K562 (cell line): Measurements from ENCODE around the gene ATP5PO. TPM values are rescaled to one million over a fixed set of nuclear protein-coding genes. Genes with fewer than 3 reads are reported as not detected.
A peak's percentile ranks its signal among the peaks of the same experiment; 100 is the strongest.

Source experiments
- ARID1B ChIP-seq: fragments of 450-650 bp; IDR thresholded peaks from 2 replicates; pipeline ENCODE4 v1.6.1; 2016; ENCODE audit warnings: antibody characterized with exemption, mild to moderate bottlenecking, inconsistent platforms
- ARID3B ChIP-seq: fragments of 250-450 bp; sonication (Bioruptor Pico); IDR thresholded peaks from 2 replicates; pipeline ENCODE4 v1.4.0; 2020; ENCODE audit warnings: borderline replicate concordance
- COPS2 ChIP-seq: fragments of 450-650 bp; conservative IDR thresholded peaks from 2 replicates; pipeline ENCODE4 v1.6.1; 2016; ENCODE audit warnings: mild to moderate bottlenecking, moderate library complexity
- CREM ChIP-seq: IDR thresholded peaks from 2 replicates; pipeline ENCODE4 v1.6.1; 2014; ENCODE audit warnings: antibody characterized with exemption, low read depth
- CTBP1 ChIP-seq: fragments of 450-650 bp; IDR thresholded peaks from 2 replicates; pipeline ENCODE4 v1.6.1; 2016; ENCODE audit warnings: borderline replicate concordance
- DACH1 ChIP-seq: fragments of 450-650 bp; IDR thresholded peaks from 2 replicates; pipeline ENCODE4 v1.6.1; 2018; ENCODE audit not compliant: partially characterized antibody
- ELF1 ChIP-seq: fragments of 200-800 bp; sonication (Bioruptor generic); IDR thresholded peaks from 2 replicates; pipeline ENCODE4 v1.6.1; 2016; ENCODE audit warnings: missing genetic modification characterization, missing compliant biosample characterization
- ERF ChIP-seq: fragments of 450-650 bp; formaldehyde crosslinking; IDR thresholded peaks from 2 replicates; pipeline ENCODE4 v1.4.0; 2020; ENCODE audit warnings: mild to moderate bottlenecking, mixed read lengths
- HCFC1 ChIP-seq: IDR thresholded peaks from 2 replicates; pipeline ENCODE4 v1.6.1; 2012; ENCODE audit warnings: low read depth, low read length, improper control_type of control experiment
- PHF8 ChIP-seq: fragments of 200-600 bp; sonication (generic); IDR thresholded peaks from 2 replicates; pipeline ENCODE4 v1.6.1; 2012; ENCODE audit warnings: mixed run types, mild to moderate bottlenecking, inconsistent platforms, low read length, moderate library complexity, borderline replicate concordance
- POLR3A ChIP-seq: IDR thresholded peaks from 2 replicates; pipeline ENCODE4 v1.6.1; 2011; ENCODE audit warnings: borderline replicate concordance, mild to moderate bottlenecking, moderate library complexity; ENCODE audit not compliant: insufficient read length, insufficient read depth; ENCODE audit errors: extremely low read depth
- RBBP5 ChIP-seq: fragments of 200-600 bp; sonication (generic); IDR thresholded peaks from 2 replicates; pipeline ENCODE4 v1.6.1; 2012; ENCODE audit warnings: borderline replicate concordance, mild to moderate bottlenecking, low read length, control low read depth, inconsistent platforms; ENCODE audit not compliant: insufficient read depth, poor library complexity, severe bottlenecking
- RBM34 ChIP-seq: fragments of 200-400 bp; formaldehyde crosslinking; IDR thresholded peaks from 2 replicates; pipeline ENCODE4 v1.6.1; 2018; ENCODE audit warnings: low read length, borderline replicate concordance; ENCODE audit not compliant: insufficient read depth
- TBP ChIP-seq: optimal IDR thresholded peaks from 2 replicates; pipeline ENCODE3; 2011; ENCODE audit warnings: low read depth, low read length, improper control_type of control experiment
- ZNF316 ChIP-seq: fragments of 450-650 bp; IDR thresholded peaks from 2 replicates; pipeline ENCODE4 v1.6.1; 2016
- polyA plus RNA-seq, 8 experiments: library from polyadenylated mRNA; depleted of rRNA in 4 of 8; stranded (reverse) in 5 of 8; unstranded in 3 of 8; fragments of >200 nt; fragmentation: Nextera tagmentation in 2 of 8; fragmentation: Illumina TruSeq in 1 of 8; extraction: Ambion mirVana in 2 of 8; extraction: Trizol in 1 of 8; gene quantifications; 2 replicates each; pipeline versions ENCODE4 v1.2.1 to v1.2.3, GENCODE V29; 2011 to 2014; ENCODE audit warnings: inconsistent platforms in 1 of 8, missing spikeins in 1 of 8
- total RNA-seq, 7 experiments: library from RNA; depleted of rRNA in 6 of 7; stranded (reverse); fragments of >200 nt in 6 of 7; fragmentation: Illumina TruSeq in 2 of 7; extraction: Trizol in 2 of 7; gene quantifications; 2 replicates each; pipeline versions ENCODE4 v1.2.1 to v1.2.3, GENCODE V29; 2011 to 2021; ENCODE audit warnings: low replicate concordance in 1 of 7
- TF ChIP-seq, protein P1 (sequence below), 2 experiments: fragments of 450-650 bp; formaldehyde crosslinking in 1 of 2; IDR thresholded peaks; 2 replicates each; pipeline versions ENCODE4 v1.4.0 to v1.6.1; 2014 to 2020; ENCODE audit warnings: mild to moderate bottlenecking in 2 of 2, borderline replicate concordance in 1 of 2, low read depth in 1 of 2
- TF ChIP-seq, protein P2 (sequence below): fragments of 450-650 bp; formaldehyde crosslinking; IDR thresholded peaks from 2 replicates; pipeline ENCODE4 v1.4.0; 2020; ENCODE audit warnings: mild to moderate bottlenecking, moderate library complexity

ATP5PO gene
- total and polyA plus RNA-seq, 9 of the 15 experiments (the other 6 are each of a cell fraction or from before 2014, with no cell fraction given) = 367 to 2,722 (median 808) TPM

DNA sequence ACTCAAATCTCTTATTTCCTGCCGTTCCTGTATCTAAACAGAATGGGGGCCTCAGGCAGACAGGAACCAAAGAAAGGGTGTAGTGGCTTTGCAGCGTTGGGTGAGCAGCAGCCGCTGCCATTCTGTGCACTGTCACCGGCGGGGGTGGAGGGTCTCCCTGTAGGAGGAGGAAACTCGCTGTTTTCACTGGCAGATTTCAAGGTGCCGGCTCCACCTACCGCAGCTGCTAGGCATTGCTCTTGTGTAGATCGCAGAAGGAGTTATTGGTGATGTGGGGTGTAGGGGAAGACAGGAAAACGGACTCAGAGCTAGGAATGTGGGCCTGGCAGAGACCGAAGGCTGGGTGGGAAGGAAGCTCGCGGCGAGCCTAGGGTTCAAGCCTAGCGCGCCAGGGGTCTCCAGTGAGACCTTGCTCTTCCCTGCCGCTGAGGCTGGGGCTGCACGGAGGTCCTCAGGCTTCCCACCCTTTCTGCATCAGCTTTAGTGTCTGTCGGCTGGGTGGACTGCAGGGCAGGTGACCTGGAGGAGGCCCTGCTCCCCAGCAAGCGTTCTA is 20.8 kb downstream of the ATP5PO start (continued):
- no peak for TF ChIP-seq ARID3B (CRISPR knock-in tag)
- peak; percentile 49 for TF ChIP-seq ARID1B
- no peak for TF ChIP-seq PHF8
- TF ChIP-seq CREM = peak; percentile 41; the same call in 1 of the 2 replicates
- TF ChIP-seq TBP = peak; percentile 37
- TF ChIP-seq, protein P1, sequence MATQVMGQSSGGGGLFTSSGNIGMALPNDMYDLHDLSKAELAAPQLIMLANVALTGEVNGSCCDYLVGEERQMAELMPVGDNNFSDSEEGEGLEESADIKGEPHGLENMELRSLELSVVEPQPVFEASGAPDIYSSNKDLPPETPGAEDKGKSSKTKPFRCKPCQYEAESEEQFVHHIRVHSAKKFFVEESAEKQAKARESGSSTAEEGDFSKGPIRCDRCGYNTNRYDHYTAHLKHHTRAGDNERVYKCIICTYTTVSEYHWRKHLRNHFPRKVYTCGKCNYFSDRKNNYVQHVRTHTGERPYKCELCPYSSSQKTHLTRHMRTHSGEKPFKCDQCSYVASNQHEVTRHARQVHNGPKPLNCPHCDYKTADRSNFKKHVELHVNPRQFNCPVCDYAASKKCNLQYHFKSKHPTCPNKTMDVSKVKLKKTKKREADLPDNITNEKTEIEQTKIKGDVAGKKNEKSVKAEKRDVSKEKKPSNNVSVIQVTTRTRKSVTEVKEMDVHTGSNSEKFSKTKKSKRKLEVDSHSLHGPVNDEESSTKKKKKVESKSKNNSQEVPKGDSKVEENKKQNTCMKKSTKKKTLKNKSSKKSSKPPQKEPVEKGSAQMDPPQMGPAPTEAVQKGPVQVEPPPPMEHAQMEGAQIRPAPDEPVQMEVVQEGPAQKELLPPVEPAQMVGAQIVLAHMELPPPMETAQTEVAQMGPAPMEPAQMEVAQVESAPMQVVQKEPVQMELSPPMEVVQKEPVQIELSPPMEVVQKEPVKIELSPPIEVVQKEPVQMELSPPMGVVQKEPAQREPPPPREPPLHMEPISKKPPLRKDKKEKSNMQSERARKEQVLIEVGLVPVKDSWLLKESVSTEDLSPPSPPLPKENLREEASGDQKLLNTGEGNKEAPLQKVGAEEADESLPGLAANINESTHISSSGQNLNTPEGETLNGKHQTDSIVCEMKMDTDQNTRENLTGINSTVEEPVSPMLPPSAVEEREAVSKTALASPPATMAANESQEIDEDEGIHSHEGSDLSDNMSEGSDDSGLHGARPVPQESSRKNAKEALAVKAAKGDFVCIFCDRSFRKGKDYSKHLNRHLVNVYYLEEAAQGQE (IDR thresholded peaks at IDR 0.05; ENCODE audit: borderline replicate concordance) = peak; percentile 65; the same call in 1 of the 2 replicates
- TF ChIP-seq, protein P1 (CRISPR knock-in tag; IDR thresholded peaks at IDR 0.05; ENCODE audit: low read depth) = no peak
- no peak; the same call in 1 of the 2 replicates for TF ChIP-seq HCFC1
- TF ChIP-seq CTBP1 = peak; percentile 51; the same call in 1 of the 2 replicates
- TF ChIP-seq, protein P2, sequence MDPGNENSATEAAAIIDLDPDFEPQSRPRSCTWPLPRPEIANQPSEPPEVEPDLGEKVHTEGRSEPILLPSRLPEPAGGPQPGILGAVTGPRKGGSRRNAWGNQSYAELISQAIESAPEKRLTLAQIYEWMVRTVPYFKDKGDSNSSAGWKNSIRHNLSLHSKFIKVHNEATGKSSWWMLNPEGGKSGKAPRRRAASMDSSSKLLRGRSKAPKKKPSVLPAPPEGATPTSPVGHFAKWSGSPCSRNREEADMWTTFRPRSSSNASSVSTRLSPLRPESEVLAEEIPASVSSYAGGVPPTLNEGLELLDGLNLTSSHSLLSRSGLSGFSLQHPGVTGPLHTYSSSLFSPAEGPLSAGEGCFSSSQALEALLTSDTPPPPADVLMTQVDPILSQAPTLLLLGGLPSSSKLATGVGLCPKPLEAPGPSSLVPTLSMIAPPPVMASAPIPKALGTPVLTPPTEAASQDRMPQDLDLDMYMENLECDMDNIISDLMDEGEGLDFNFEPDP (CRISPR knock-in tag) = no peak
- TF ChIP-seq ERF (CRISPR knock-in tag) = no peak
- TF ChIP-seq ELF1 (tag) = no peak
- TF ChIP-seq POLR3A = no peak
- no peak for TF ChIP-seq COPS2
- TF ChIP-seq RBBP5 = peak; percentile 30
- peak; percentile 34 for TF ChIP-seq DACH1
- TF ChIP-seq ZNF316 = 0 out of 2 replicates have a peak, but pooled peaks have one; percentile 34
- no peak for TF ChIP-seq RBM34
